Heart left ventricle (tissue), 13 donors: ENCODE measurements around the gene MAPK10.

ENCODE experiments used
- CTCF ChIP-seq, 12 donors: fragments of 200-600 bp; sonication (generic) in 4 of 12; IDR thresholded peaks; one replicate each; pipeline versions ENCODE4 v1.5.0 to v1.8.0; 2018 to 2022; ENCODE audit warnings: antibody characterized with exemption in 12 of 12, mild to moderate bottlenecking in 5 of 12
- POLR2A ChIP-seq, 2 donors: fragments of 450-650 bp; IDR thresholded peaks; one replicate each; pipeline ENCODE4 v1.6.1; 2017; ENCODE audit warnings: antibody characterized with exemption in 2 of 2, mild to moderate bottlenecking in 2 of 2, moderate library complexity in 2 of 2
- donor health status: ischemic (EF 13 %, LVEDD 7.1; RV severe dilation, severe dysfunction).
- donor health status: DM: no; HTN: yes; CAD: no.
- donor health status: DM: no; HTN: no; CAD: no.
- donor health status: ischemic (EF 25% LVEDD 6.9; RV normal size, moderate dysfunction).
- donor health status: ischemic (EF 25% LVEDD 5.7; RV mildly dilated, moderate dysfunction).
- donor health status: ischemic (EF 35%, LVEDD 5.7; RV mildly dilated, moderate dysfunction).
- donor health status: nonischemic (EF 11% LVEDD 7.7; RV severe dilation, severe dysfunction).
- donor health status: DM: yes; HTN: yes; CAD: no.
- donor health status: PGD.
- donor health status: ischemic (EF 29% LVEDD 5.4; RV normal size, mild dysfunction).
- donor health status: nonischemic (EF 23%, LVEDD 6.1; RV moderate dilation, normal function).

DNA sequence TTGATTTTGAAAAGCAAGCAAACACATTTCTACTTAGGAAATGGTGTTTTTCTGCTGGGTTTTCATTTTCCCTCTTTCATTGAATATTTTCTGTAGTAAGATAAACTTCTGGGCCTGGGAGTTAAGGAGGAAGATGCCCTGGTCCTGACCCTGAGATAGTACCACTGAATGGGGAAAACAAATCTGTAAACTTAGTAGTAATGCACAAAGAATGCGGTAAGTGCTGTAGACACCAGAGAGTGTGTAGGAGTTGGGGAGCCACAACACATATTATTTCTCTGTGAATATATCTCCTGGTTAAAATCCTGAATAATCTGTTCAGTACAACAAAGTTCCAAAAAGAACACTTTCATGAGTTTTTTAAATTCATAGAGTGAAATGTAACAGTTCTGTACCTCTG lies 178.3 kb downstream of the MAPK10 start:
- TF ChIP-seq CTCF (IDR thresholded peaks at IDR 0.05): no peak
- TF ChIP-seq POLR2A (IDR thresholded peaks at IDR 0.05): no peak
